ENCODE results near the gene CAPN11.

The CAPN11 gene

GRCh38 chr6:44166116-44166515 is 7.5 kb downstream of the CAPN11 start:
- POLR2A ChIA-PET, result interaction anchor here (1.7 kb wide), 1 partner anchor 81 kb away, joined by 5 read pairs; the partner anchor contains the start of gene HSP90AB1
- CTCF ChIA-PET, result interaction anchor here (0.9 to 1.4 kb wide), 3 partner anchors 68 to 102 kb away, joined by 3 to 8 read pairs (median 4); no protein-coding TSS in a partner anchor
- Histone ChIP-seq H3K36me3 (ENCODE audit: control insufficient read depth in 2 of 2, insufficient read depth in 1 of 2, low read length in 2 of 2) (no peaks in the 10 kb centered on the region), H3K27ac (ENCODE audit: extremely low read depth, low read depth, low read length) (no peak overlapping the region), H3K4me1 (ENCODE audit: control insufficient read depth, insufficient read depth, low read length) (peaks cover 5% of the 10 kb centered on the region; the same call in 1 of the 2 replicates), H3K9me3 (ENCODE audit: control insufficient read depth, insufficient read depth, low read depth, low read length) (no peaks in the 10 kb centered on the region), H3K4me3 (ENCODE audit: low read depth, low read length) (no peak overlapping the region)
- TF ChIP-seq ZNF248 (tag by site-specific recombination; IDR thresholded peaks at IDR 0.05) (no peak), ZNF391 (tag by site-specific recombination; IDR thresholded peaks at IDR 0.05; ENCODE audit: borderline replicate concordance, low read depth) (no peak), ZNF18 (tag by site-specific recombination; IDR thresholded peaks at IDR 0.05) (no peak), ZNF37A (tag by site-specific recombination; IDR thresholded peaks at IDR 0.05) (no peak), ZNF324 (tag by site-specific recombination; IDR thresholded peaks at IDR 0.05) (no peak), ZFHX2 (tag by site-specific recombination; conservative IDR thresholded peaks at IDR 0.05) (no peak), ZBTB17 (tag by site-specific recombination; IDR thresholded peaks at IDR 0.05) (no peak), ZNF488 (tag by site-specific recombination; IDR thresholded peaks at IDR 0.05) (no peak), ELK4 (IDR thresholded peaks at IDR 0.05; ENCODE audit: borderline replicate concordance, low read depth, low read length) (no peak)

- peaks cover 5% of the 10 kb centered on the region; the same call in 1 of the 2 replicates for H3K4me1 ChIP-seq (ENCODE audit: control insufficient read depth, insufficient read depth, low read length)
- CTCF ChIA-PET, result interaction anchor here (0.9 to 2.8 kb wide), 6 partner anchors 9 to 102 kb away, joined by 3 to 13 read pairs (median 4); no protein-coding TSS in a partner anchor
- no peak overlapping the region for H3K27ac ChIP-seq (ENCODE audit: extremely low read depth, low read depth, low read length)
- POLR2A ChIA-PET, result interaction anchor here (1.7 kb wide), 1 partner anchor 80 kb away, joined by 5 read pairs; the partner anchor contains the start of gene HSP90AB1
- H3K36me3 ChIP-seq (ENCODE audit: control insufficient read depth in 2 of 2, insufficient read depth in 1 of 2, low read length in 2 of 2), result no peaks in the 10 kb centered on the region
- no peak overlapping the region for H3K4me3 ChIP-seq (ENCODE audit: low read depth, low read length)
- 0 out of 2 replicates have a peak, but pooled peaks have one; percentile 14 for TF ChIP-seq ZNF398 (tag by site-specific recombination; IDR thresholded peaks at IDR 0.05)
- no peak for TF ChIP-seq ZNF404 (tag by site-specific recombination; IDR thresholded peaks at IDR 0.05)
- no peak for TF ChIP-seq ELK4 (IDR thresholded peaks at IDR 0.05; ENCODE audit: borderline replicate concordance, low read depth, low read length)
- TF ChIP-seq EGR2 (tag by site-specific recombination; IDR thresholded peaks at IDR 0.05; ENCODE audit: low read depth), result peak; percentile 78
- TF ChIP-seq ZNF302 (tag by site-specific recombination; IDR thresholded peaks at IDR 0.05; ENCODE audit: low read depth), result no peak
- TF ChIP-seq MZF1 (tag by site-specific recombination; IDR thresholded peaks at IDR 0.05; ENCODE audit: borderline replicate concordance), result no peak
- TF ChIP-seq PRDM10 (tag by site-specific recombination; IDR thresholded peaks at IDR 0.05), result no peak
- TF ChIP-seq ZFHX2 (tag by site-specific recombination; conservative IDR thresholded peaks at IDR 0.05), result peak; percentile 48
- TF ChIP-seq ZNF558 (tag by site-specific recombination; IDR thresholded peaks at IDR 0.05), result no peak
- no peaks in the 10 kb centered on the region for H3K9me3 ChIP-seq (ENCODE audit: control insufficient read depth, insufficient read depth, low read depth, low read length)
These were observed 8.1 kb downstream of the CAPN11 start for GRCh38 chr6:44166591-44167184.

All from HEK293 (cell line).